A549 (cell line): ENCODE results near the gene RBM39.
"Not testable (repeated sequence)": the region's sequence is repeated elsewhere in the genome, so short reads cannot be mapped to it uniquely, and the experiment has no call there.

ENCODE experiments used
- EP300 ChIP-seq, 2 experiments: fragments of >200 bp; sonication (Bioruptor Twin); formaldehyde crosslinking; IDR thresholded peaks; 2 replicates in 1 of 2; 3 replicates in 1 of 2; pipeline ENCODE4 v1.6.1; 2016 to 2017
- MAZ ChIP-seq: fragments of 150-350 bp; IDR thresholded peaks from 2 replicates; pipeline ENCODE4 v1.6.1; 2014; ENCODE audit warnings: antibody characterized with exemption, low read depth, low read length, borderline replicate concordance
- MYC ChIP-seq: IDR thresholded peaks from 2 replicates; pipeline ENCODE4 v1.6.1; 2012; ENCODE audit warnings: mild to moderate bottlenecking, inconsistent platforms, low read length, improper control_type of control experiment, borderline replicate concordance

- not testable (repeated sequence) for TF ChIP-seq MYC; MAZ; EP300 (IDR thresholded peaks at IDR 0.05)
Observed at GRCh38 chr20:35685368-35685767, 56.7 kb downstream of the RBM39 start.
